GM18909 (cell line): ENCODE data around the gene CDK6.
"Not testable (repeated sequence)": the region's sequence is repeated elsewhere in the genome, so short reads cannot be mapped to it uniquely, and the experiment has no call there.

ENCODE experiments used
- ATAC-seq: cut with Tn5 transposase; IDR thresholded peaks from one replicate; pipeline ENCODE4 v1.9.1; 2021; ENCODE audit warnings: mild to moderate bottlenecking; ENCODE audit not compliant: unreplicated experiment, poor library complexity

Gene CDK6

DNA sequence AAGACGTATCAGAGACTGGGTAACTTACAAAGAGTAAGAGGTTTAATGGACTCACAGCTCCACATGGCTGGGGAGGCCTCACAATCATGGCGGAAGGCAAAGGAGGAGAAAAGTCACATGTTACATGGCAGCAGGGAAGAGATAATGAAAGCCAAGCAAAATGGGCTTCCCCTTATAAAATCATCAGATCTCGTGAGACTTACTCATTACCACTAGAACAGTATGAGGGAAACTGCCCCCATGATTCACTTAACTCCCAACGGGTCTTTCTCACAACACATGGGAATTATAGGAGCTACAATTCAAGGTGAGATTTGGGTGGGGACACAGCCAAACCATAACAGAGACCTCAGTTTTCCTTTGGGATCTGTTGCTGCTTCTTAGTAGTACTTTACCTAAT is 92.2 kb downstream of the CDK6 start:
- ATAC-seq, result not testable (repeated sequence)

DNA sequence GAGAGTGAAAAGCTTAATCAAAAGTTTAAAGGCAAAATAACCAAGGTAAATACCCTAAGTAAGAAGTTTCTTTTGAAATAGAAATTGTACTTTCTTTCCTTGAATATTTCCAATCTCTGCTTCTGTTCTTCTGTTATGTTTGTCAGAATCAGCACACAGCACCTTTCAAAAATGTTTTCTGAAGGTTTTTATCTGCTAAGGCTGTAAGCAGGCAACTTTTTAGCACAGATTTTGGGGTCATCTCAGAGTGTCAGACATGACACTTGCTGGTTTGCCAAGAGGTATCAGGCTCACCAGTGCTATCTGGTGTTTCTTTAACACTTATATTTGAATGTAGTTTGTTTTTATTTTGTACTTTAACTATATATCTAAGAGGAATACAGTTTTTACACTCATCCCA is 94.2 kb downstream of the CDK6 start:
- no peak for ATAC-seq

DNA sequence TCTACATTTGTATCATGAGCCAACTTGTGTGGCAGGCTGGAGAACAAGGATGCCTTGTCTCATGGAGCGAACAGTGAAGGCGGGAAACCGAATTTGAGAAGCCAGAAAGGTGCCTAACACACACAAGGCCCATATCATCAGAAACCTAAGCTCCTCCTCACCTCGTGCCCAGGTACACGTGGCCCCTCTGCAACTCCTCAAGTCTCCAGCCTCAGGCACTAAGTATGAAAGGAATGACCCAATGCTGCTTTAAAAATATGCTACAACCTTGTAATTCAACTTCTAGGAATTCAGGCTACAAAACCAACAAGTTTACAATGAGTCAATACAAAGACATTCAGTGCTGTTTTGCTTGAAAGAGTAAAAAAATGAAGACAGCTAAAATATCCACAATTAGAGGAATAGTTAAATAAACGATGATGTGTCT is 95.7 kb downstream of the CDK6 start:
- ATAC-seq, result no peak

DNA sequence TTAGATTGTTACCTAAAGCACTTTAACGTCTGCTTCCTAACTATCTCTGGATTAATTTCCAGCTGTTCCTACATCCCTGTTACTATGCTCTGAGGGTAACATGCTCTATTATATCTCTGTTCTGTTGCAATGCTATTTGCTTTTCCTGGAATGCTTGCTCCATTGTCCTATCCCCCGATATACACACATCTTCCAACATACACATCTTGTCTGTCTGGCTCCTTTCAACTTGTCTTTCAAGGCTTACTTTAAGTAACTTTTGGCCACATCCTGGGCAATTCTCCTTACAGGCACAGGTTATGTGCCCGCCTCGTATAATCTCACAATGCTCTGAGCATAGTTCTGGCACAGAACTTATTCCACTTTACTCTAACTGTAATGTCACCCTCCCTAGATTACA is 96.2 kb downstream of the CDK6 start:
- ATAC-seq, result no peak

DNA sequence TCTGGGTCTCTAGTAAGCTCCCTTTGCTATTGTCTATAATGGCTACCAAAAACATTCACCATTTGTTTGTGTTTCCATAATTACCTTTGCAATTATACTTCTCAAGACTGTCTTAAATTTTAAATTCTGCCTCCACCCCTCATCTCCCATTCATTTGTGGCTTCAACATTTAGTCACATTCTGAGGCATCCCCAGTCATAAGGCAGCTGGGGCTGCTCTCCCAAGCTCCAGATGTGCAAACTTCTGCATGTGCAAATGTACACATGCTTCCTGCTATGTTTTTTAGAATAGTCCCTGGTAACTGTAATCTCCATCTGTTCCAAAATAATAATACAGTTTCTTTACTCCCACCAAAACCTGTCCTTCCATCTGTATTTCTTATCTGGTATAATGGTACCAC is 97.3 kb downstream of the CDK6 start:
- no peak for ATAC-seq

DNA sequence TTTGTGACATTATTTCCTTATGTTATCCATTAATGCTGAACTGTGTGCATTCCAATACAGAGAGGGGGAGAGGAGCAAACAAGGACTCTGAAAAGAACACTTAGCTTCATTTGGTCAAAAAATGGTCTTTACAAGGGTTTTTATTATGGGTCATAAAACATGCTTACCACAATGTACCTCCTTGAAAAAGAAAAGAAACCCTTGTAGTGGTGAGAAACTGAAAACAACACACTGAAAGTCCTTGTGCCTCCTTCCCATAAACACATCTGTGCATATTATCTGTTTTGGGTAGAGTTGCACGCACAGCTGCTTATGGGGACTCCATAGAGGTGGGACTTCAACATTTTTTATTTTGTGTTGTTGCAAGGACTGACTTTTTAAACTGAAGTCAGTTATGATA is 98.7 kb downstream of the CDK6 start:
- ATAC-seq, result peak; percentile 91

DNA sequence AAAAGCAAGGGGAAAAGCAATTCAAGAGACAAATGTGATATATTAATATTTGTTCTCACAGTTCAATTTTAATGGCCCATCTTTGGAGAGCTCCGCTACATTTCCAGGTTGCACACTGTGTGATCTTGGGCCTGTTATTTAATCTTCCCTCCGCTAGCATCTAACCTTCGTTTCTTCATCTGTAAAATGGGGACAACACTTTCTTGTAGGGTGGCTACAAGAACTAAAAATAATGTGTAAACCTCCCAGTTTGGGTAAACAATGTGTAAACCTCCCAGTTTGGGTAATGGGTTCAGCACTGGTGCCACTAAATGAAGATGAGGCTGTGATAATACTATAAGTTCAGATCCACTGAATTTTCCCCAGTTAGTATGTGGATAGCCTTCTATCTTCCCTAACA is 99.5 kb downstream of the CDK6 start:
- no peak for ATAC-seq

DNA sequence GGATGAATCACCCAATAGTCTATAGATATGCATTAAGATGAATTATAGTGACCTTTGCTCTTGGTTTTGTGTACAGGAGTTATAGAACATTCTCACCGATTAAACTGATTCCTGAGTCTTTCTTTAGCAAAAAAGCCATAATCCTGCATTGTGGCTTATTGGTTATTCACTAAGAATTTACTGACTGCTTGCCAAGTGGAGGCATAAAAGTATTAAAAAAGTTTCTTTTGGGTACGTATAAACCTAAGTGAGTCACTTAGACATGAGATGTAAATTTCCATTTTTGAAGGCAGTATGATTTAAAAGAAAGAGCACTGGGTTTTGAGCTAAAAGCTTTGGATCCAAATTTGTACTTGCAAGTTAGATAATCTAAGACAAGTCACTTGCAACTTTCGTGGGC is 100.7 kb downstream of the CDK6 start:
- ATAC-seq, result no peak

DNA sequence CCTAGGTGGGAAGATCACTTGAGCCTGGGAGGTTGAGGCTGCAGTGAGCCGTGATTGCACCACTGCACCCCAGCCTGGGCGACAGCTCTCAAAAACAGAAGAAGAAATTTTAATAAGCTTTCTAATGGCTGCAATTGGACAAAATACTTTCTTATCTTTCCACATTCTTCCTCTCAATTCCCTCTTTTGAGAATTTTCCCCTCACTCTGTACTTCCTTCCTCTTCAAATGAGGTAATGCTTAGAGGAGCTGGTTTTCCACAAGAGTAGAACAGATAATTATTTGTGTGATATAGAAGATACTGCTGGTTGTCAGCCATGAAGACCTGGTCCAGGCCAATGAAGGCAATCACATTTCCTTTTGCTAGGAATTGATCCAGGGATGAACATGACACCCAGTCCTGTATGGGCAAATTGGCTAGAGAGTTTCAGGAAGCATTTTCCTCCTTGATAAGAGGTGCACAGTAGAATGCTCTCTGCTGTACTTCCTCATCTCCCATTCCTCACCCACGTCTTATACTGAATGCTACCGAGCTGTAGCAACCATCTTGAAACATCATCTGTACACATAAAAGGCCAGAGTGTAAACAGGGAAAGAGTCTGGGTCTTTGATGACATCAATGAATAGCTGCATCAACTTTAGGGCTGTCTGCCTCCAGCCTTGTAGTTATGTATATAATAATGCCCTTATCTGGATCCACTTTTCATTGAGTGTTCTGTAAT is 103.9 kb downstream of the CDK6 start:
- peak; percentile 15 for ATAC-seq

DNA sequence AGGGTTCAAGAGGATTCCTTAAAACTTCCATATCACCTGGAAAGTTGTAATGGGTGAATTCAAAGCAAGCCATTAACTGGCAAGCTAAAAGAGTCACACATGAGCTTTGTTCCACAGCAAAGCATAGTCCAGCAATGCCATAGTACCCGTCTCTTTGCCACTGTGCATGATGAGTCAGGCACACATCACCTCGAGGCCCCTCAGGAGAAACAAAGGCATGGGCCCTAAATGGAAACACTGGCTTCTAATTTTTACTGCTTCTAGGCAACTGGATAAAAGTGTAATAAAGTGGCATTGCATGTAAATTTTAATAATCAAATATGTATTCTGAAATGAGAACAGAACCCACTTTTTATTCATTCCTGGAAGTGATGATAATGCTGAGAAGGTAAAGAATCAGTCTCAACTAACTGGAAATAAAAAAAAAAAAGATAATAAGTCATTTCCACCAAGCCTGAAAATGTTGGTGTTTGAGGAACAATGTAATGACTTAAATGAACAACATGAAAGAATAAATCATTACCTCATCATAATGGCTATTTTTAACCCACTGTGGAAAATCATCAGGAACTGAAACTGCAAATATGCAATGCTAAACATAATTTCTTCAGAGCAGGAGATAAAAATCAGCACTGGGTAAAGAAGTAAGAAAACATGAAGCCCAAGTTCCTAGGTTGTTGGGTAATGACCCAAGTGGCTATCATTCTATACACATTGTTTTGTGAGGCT is 104.9 kb downstream of the CDK6 start:
- peak; percentile 43 for ATAC-seq

DNA sequence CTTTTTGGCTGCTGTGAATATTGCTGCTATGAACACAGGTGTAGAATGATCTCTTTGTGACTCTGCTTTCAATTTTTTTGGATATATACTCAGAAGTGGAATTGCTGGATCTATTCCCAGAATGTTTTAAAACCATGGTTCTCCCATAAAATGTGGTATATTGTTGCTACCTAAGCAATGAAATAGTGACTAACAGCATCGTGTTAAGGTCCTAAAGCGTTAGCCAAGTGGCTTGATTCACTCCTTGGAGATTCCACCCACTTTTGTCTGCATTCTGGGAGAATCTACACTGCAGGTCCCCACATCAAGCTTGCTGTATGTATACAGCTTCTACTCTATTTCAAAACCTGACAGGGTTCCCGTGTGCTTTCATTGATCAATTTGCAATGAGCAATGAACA is 105.6 kb downstream of the CDK6 start:
- no peak for ATAC-seq

DNA sequence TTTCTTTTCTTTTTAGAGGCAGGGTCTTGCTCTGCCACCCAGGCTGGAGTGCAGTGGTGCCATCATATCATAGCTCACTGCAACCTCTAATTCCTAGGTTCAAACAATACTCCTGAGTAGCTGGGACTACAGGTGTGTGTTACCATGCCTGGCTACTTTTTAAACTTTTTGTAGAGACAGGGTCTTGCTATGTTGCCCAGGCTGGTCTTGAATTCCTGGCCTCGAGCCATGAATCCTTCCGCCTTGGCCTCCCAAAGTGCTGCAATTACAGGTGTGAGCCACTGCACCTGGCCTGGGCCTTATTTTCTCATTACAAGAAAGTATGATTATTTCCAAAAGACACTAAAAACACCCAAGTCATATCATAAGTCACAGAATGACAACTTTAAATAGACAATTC is 106.6 kb downstream of the CDK6 start:
- no peak for ATAC-seq

DNA sequence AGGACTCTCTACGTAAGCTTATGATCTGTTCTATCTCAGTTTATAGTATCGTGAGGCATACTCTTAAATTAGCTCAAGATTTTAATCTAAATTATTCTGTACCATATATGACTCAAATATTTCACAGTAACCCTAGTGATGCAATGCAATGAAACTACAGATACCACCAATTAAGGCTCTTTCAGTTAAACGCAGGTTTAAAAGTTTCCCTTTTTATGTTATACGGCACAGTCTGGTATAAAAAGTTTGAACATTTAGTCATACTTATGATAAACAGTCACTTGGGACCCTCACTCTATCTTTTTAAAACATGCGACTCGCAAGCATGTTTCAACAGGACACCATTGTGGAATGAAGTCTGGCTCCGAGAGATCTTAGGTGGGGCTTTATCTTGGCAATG is 107.2 kb downstream of the CDK6 start:
- ATAC-seq, result no peak

DNA sequence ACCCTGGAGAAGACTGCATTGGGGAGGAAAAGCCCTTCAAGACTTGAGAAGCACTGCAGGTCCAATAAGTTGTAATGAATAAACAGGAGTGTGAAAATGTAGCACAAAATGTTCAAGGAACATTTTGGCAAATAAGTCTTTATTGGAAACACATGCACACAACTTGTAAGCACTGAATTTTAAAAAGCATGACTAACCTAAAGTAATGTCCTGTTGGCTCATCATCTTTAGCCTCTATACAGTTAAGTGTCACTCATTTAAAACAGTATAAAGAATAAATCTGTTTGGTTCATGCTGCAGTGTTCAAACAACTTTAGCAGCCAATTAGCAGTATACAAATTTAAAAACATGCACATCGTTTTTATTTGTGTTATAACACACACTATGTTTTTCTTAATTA is 108.6 kb downstream of the CDK6 start:
- ATAC-seq, result no peak

DNA sequence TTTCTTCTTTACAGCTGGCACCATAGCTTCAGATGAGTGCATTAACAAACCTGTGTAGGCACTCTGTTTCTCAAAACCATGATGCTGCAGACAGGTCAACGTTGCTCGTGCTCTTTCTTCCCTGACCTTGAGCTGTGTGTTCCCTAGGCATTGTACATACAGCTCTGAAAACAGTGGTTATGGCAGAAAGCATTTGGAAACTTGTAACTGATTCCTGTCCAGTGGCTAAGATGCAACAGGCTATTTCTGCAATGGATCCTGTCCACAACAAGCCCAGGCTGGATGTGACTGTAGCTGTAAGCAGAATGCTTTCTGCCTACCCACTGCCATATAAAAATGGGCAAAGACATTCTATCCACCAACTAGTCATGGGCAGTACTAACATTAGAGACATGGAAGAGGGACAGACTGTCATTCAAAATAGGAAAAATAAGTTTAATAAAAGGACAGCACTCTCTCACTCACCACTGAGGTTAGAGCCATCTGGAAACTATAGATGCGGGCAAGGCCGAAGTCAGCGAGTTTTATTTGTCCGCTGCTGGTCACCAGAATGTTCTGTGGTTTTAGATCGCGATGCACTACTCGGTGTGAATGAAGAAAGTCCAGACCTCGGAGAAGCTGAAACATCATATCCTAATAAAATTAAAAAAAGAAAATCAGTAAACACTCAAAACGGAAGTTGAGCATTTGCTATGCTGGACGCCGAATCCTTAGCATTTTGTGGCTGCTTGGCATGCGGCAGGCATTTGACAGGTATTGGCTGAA is 111.0 kb downstream of the CDK6 start:
- ATAC-seq, result no peak

DNA sequence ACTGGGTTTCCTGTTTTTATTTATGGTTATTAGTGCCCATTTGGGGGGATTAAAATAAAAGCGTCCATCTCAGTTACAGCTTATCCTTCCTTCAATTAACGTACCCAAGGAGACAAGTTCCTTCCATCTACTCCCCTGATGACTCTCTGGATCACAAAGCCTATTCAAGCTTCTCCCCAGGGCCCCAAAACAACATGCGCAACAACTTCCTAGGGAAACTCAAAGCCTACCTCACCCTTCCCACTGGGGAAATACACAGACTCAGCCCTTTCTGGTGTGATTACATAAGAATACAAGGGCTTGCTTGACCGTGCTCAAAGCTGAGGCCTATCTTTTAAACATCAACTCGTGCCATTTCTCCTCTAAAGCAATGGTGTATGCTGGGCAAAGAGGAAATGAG is 112.4 kb downstream of the CDK6 start:
- ATAC-seq, result no peak

DNA sequence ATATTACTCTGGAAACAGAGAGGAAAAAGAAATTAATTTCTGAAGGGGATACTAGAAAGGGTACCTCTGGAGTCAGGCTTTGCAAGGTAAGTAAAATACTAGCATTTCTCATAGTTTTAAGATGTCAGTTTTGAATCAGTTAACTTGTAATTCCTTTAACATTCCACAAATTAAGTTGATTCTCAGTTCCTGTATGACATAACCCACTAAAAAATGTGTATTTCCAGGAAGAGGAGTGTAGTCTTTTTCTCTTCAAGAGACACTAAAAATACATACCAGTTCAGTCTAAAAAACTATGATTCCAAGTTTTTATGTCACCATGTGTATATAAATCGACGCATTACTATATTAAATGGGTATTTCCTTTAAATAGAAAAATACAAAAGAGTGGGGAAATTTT is 113.2 kb downstream of the CDK6 start:
- ATAC-seq, result no peak

DNA sequence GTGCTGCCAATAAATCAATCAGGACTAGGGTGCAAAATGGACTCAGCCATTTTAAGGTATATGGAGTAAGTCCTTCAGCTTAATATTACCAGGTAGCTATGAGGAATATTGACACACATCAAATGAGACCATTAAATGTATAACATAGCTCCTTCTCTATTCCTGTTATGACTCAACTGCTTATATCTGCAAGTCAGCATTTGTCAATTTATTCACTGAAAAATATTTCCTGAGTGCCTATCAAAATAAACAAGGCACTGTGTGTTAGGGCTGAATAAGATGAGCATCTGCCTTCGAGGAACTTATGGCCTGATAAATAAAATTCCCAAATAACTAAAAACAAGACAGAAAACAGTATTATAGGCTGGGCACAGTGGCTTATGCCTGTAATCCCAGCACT is 113.8 kb downstream of the CDK6 start:
- ATAC-seq, result no peak

DNA sequence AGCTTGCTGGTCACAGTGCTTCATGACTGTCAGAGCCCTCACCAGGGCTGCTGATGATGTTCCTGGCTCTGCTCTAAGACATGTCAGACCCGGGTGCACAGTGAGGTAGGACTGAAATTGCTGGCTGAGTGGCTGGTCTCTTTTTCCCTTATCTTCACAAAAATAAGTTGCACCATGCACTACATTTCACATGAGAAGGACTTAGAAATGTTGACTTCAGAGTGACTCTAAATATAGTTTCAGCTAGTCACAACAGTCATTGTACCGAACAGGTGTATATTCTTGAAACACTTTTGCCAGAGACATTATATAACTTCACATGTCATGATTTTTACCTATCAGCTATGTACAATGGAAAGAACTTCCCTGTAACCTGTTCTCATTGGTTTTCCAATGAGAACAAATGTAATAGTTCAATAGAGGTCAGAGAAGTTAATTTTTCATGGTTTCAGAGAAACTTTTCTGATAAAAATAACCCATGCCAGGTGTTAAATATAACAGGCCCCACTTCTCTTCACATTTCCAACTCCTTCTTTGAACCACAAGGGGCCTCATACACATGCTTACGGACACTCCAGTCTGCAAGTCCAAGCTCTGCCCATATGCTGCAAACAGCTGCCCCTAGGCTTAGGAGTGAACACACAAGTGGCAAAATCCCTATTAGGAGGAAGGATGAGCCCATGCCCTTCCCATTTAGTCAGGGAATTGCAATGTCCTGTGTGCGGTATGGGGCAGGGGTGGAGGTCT is 115.6 kb downstream of the CDK6 start:
- ATAC-seq, result peak; percentile 80

DNA sequence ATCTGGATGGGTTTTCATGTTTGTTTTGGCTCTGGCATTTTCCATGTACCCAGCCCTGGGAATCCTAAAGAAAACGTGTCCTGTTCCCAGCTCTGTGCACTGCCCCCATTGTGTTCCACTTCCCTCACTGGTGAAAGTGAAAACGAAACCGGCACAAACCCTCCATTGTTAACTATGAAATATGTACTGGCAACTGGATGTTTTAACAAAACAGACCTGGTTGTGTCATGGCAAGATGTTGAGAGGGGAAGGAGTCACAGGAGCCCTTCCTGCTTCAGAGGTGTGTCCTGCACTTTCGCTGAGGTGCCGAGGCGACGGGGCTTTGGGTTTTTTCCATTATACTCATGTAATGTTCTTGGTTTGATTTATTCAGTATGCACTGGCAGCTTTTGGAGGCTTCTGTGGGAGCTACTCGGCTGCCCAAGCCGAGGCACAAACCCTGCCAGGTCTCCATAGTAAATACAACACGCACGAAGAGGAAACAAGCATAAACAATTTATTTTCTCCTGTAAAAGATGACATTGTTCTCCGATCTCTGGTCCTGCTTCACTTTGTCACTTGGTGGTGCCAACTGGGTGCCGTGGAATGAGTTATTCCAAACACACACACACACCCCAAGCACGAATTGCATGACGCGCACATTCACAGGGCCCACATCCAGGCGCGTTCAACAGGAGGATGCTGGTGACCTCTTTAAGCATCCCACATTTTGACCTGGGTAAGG is 118.2 kb downstream of the CDK6 start:
- ATAC-seq, result peak; percentile 50
